Measurements from ENCODE around the gene TAF11L5.
"Not testable (repeated sequence)": the region's sequence is repeated elsewhere in the genome, so short reads cannot be mapped to it uniquely, and the experiment has no call there.

The TAF11L5 gene

GRCh38 chr5:17524935-17525334 lies at the start of gene TAF11L5:
TSS of gene TAF11L5 (plus strand) at chr5:17525235.
- DNase-seq, result not testable (repeated sequence)

DNA sequence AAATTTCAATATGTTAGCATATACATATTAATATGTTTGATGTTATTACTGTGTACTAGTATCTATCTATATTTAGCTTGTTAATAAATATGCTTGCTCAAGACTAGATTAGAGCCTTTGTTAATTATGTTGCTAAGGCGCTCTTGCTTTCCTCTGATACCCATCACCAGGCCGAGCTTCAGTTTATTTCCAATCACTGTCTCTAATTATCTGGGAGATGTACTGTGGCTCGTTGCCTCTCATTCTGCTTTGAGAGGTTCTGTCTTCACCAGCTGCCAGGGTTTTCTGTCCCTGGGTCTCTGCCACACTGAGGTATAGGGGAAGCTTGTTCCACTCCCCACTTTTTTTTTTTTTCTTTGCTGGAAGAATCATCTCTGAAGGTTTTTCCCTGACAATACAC lies 48.0 kb upstream of the TAF11L5 start:
- DNase-seq, result no peak

- no peak for DNase-seq
These were observed 47.3 kb upstream of the TAF11L5 start for GRCh38 chr5:17477573-17478265.

GRCh38 chr5:17481378-17481777 lies 43.7 kb upstream of the TAF11L5 start:
- DNase-seq, result no peak

GRCh38 chr5:17482790-17483189 lies 42.2 kb upstream of the TAF11L5 start:
- no peak for DNase-seq

DNA sequence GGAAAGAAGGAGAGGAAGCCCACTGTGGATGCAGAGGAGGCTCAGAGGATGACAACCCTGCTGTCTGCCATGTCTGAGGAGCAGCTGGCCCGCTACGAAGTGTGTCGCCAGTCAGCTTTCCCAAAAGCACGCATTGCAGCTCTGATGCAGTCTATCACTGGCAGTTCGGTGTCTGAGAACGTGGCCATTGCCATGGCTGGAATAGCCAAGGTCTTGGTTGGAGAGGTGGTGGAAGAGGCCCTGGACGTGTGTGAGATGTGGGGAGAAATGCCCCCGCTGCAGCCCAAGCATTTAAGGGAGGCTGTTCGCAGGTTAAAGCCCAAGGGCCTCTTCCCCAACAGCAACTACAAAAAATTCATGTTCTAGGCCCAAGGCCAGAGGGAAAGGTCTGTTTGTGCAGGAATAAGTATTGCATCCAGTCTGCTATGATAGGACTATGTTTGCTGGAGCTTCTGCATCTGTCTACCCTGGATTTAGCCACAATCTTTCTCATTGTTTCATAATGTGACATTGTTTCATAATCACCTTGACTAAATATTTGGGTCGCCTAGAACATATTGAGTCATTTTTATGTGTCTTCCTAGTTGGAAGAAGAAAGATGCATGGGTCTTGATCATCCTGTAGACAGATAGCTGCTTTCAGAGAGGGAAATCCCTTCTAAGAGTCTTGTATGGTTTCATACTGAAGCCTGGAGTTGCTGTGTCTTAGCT lies 38.4 kb upstream of the TAF11L5 start:
- DNase-seq, result peak; percentile 20

GRCh38 chr5:17487174-17487512 lies 37.9 kb upstream of the TAF11L5 start:
- no peak for DNase-seq

- DNase-seq, result not testable (repeated sequence)
These were observed 33.8 kb upstream of the TAF11L5 start for GRCh38 chr5:17491257-17491656.

GRCh38 chr5:17492770-17493169 lies 32.3 kb upstream of the TAF11L5 start:
- DNase-seq, result no peak

DNA sequence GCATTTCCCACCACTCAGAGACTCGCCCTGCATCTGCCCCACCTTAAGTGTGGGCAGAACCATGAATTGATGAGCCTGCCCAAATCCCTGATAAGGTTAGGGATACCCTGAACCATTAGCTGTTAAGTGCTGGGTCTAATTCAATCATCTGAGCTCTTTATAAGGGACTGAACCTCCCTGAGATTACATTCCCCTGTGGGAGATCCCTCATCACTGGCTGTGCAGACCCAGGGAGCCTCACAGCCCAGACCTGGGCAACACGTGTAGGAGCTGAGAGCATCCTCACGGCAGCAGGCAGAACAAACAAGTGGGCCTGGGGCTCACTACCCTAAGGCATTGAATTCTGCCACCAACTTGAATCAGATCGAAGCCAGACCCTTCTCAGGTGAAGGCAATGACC lies 27.6 kb upstream of the TAF11L5 start:
- DNase-seq, result no peak

GRCh38 chr5:17497931-17498330 lies 27.1 kb upstream of the TAF11L5 start, which contains the start of gene TAF11L2:
TSS of gene TAF11L2 (plus strand) at chr5:17498231.
- not testable (repeated sequence) for DNase-seq

DNA sequence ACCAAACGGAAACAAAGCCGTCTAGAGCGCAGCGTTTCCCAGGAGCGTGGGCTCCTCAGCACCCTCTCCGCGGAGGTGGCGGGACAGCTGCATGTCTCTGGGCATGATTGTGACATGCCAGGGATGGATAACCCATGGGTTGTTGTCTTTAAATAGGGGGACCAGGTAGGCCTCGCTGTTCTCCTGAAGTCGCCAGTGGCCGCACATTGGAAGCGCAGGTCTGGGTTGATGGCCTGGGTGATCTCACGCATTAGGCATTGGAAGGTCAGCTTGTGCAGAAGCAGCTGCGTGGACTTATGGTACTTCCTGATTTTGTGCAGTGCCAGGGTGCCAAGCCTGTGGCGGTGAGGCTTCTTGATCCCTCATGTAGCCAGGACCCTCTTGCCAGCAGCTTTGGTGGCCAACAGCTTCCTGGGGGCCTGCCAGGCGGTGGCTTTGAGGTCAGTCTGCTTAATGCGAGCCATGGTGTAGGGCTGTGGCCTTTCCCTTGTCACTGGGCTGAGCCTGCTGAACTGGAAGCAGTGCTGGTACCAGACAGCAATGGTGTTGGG lies 13.2 kb upstream of the TAF11L5 start:
- peak; percentile 13 for DNase-seq

DNA sequence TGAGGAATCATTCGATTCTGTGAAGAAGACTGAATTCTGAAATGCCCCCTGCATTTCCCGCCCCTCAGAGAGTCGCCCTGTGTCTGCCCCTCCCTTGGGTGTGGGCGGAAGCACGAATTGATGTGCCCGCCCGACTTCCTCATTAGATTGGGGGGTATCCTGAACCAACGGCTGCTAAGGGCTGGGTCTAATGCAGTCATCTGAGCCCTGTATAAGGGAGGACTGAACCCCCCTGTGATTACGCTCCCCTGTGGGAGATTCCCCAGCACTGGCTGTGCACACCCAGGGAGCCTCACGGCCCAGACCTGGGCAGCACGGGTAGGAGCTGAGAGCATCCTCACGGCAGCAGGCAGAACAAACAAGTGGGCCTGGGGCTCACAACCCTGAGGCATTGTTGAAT lies 7.5 kb upstream of the TAF11L5 start:
- not testable (repeated sequence) for DNase-seq

GRCh38 chr5:17518067-17518466 lies 7.0 kb upstream of the TAF11L5 start, which contains the start of gene TAF11L3:
TSS of gene TAF11L3 (plus strand) at chr5:17518367.
- DNase-seq, result not testable (repeated sequence)

DNA sequence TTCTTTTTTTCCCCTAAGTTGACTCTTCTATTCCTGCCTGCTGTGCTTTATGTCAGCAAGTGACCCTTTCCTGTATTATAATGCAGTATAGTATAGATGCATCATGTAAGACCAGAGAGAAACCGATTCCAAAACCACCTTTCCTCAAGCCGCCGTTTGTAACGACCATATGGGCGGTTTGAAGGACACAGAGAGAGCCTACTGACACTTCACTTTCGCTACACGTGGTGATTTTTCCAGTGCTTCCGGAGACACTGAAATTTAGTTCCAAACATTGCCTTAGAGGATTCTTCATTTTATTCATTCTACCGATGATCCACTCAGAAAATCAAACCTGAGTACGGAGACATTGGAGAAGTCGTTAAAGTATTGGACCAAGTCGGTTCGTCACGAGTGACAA lies 5.5 kb upstream of the TAF11L5 start:
- DNase-seq, result not testable (repeated sequence)

DNA sequence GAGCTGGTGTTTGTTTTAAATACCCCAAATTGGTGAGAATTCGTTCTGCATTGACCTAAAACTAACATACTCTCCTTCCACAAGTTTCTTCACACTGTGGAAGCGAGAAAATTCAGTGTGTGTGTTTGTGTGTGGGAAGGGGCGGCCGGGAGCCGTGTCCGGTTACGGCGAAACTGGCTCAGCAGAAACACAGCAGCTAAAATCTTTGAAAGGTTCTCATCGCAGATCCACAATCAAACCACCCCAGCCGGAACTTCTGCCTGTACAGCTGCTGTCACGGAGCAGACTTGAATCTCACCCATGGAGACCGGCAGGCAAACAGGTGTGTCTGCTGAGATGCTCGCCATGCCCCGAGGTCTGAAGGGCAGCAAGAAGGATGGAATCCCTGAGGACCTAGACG lies 3.5 kb upstream of the TAF11L5 start, which contains the start of gene TAF11L4:
TSS of gene TAF11L4 (plus strand) at position 301 of the 400 bp plus-strand sequence.
- not testable (repeated sequence) for DNase-seq

GRCh38 chr5:17526504-17526903 lies 1.5 kb downstream of the TAF11L5 start:
- DNase-seq, result not testable (repeated sequence)

GRCh38 chr5:17528369-17528768 lies 3.3 kb downstream of the TAF11L5 start, which contains the start of gene TAF11L6:
TSS of gene TAF11L6 (plus strand) at chr5:17528669.
- DNase-seq, result not testable (repeated sequence)

Measured in MV-4-11 (cell line).